Kidney epithelial cell (primary cell): ENCODE measurements around the gene ST6GAL1. TPM values are rescaled to one million over a fixed set of nuclear protein-coding genes. Genes with fewer than 3 reads are reported as not detected.
"Not testable (repeated sequence)": the region's sequence is repeated elsewhere in the genome, so short reads cannot be mapped to it uniquely, and the experiment has no call there.

Experiments used
- DNase-seq: peaks from one replicate; pipeline ENCODE4 v3.0.0-alpha.2; 2010; ENCODE audit warnings: low read depth
- H3K27me3 ChIP-seq: 2 replicates; pipeline ENCODE4 v1.6.0; 2011; ENCODE audit warnings: low read length; ENCODE audit not compliant: control insufficient read depth, insufficient read depth
- H3K36me3 ChIP-seq: 2 replicates; pipeline ENCODE4 v1.5.1; 2011; ENCODE audit warnings: low read length; ENCODE audit not compliant: control insufficient read depth, insufficient read depth
- H3K4me3 ChIP-seq: 2 replicates; pipeline ENCODE4 v1.5.1; 2011; ENCODE audit warnings: low read depth, mild to moderate bottlenecking, control low read depth, low read length
- total RNA-seq: library from RNA; depleted of rRNA; stranded (reverse); fragments of >200 nt; gene quantifications from 2 replicates; pipeline ENCODE4 v1.2.3, GENCODE V29; 2015
- TF ChIP-seq, protein P1 (sequence below): IDR thresholded peaks from 2 replicates; pipeline ENCODE4 v1.5.1; 2011; ENCODE audit warnings: mild to moderate bottlenecking, moderate library complexity, low read length, control low read depth, inconsistent platforms; ENCODE audit not compliant: insufficient read depth, poor library complexity, severe bottlenecking

Gene ST6GAL1
- total RNA-seq, 1 donor from 2014 or later, result 44.7 TPM

- H3K4me3 ChIP-seq, result no peak overlapping the region
- no peaks in the 10 kb centered on the region for H3K27me3 ChIP-seq
- no peak for DNase-seq
- no peaks in the 10 kb centered on the region for H3K36me3 ChIP-seq
- TF ChIP-seq, protein P1, sequence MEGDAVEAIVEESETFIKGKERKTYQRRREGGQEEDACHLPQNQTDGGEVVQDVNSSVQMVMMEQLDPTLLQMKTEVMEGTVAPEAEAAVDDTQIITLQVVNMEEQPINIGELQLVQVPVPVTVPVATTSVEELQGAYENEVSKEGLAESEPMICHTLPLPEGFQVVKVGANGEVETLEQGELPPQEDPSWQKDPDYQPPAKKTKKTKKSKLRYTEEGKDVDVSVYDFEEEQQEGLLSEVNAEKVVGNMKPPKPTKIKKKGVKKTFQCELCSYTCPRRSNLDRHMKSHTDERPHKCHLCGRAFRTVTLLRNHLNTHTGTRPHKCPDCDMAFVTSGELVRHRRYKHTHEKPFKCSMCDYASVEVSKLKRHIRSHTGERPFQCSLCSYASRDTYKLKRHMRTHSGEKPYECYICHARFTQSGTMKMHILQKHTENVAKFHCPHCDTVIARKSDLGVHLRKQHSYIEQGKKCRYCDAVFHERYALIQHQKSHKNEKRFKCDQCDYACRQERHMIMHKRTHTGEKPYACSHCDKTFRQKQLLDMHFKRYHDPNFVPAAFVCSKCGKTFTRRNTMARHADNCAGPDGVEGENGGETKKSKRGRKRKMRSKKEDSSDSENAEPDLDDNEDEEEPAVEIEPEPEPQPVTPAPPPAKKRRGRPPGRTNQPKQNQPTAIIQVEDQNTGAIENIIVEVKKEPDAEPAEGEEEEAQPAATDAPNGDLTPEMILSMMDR, result no peak
Measured at GRCh38 chr3:186896006-186896405, 34.3 kb upstream of the ST6GAL1 start.

DNA sequence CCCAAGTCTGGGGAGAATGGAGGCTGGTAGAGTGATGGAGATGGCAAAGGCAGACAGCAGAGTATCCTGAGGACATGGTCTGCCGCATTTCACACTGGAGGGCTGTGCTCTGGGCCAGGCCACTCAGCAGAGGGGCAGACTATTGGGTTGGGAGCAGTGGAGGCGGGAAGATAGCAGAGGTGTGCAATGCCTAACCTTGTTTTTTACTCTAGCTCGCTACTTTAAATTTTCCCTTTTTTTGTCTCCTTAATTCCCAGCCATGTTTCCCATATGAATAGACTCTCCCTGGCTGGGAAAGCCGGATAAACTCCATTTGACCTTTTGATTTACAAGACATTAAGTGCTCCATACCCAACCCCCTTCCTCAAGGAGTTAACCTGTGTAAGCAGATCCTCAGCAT is 33.5 kb upstream of the ST6GAL1 start:
- no peaks in the 10 kb centered on the region for H3K27me3 ChIP-seq
- no peaks in the 10 kb centered on the region for H3K36me3 ChIP-seq
- H3K4me3 ChIP-seq, result no peak overlapping the region
- TF ChIP-seq, protein P1, result no peak
- no peak for DNase-seq

- no peak overlapping the region for H3K4me3 ChIP-seq
- no peaks in the 10 kb centered on the region for H3K27me3 ChIP-seq
- DNase-seq, result no peak
- H3K36me3 ChIP-seq, result no peaks in the 10 kb centered on the region
- TF ChIP-seq, protein P1, result no peak
Measured at GRCh38 chr3:186901135-186901734, 29.1 kb upstream of the ST6GAL1 start.

- peak; percentile 58 for DNase-seq
- TF ChIP-seq, protein P1, result no peak
- no peaks in the 10 kb centered on the region for H3K36me3 ChIP-seq
- no peak overlapping the region for H3K4me3 ChIP-seq
- no peaks in the 10 kb centered on the region for H3K27me3 ChIP-seq
Measured at GRCh38 chr3:186902154-186902553, 28.2 kb upstream of the ST6GAL1 start.

GRCh38 chr3:186902713-186903112 is 27.6 kb upstream of the ST6GAL1 start:
- no peak for DNase-seq
- H3K36me3 ChIP-seq, result no peaks in the 10 kb centered on the region
- H3K27me3 ChIP-seq, result no peaks in the 10 kb centered on the region
- H3K4me3 ChIP-seq, result no peak overlapping the region
- TF ChIP-seq, protein P1, result no peak

- not testable (repeated sequence) for DNase-seq, H3K36me3 ChIP-seq, H3K27me3 ChIP-seq, H3K4me3 ChIP-seq
Measured at GRCh38 chr3:186903676-186904075, 26.6 kb upstream of the ST6GAL1 start.

DNA sequence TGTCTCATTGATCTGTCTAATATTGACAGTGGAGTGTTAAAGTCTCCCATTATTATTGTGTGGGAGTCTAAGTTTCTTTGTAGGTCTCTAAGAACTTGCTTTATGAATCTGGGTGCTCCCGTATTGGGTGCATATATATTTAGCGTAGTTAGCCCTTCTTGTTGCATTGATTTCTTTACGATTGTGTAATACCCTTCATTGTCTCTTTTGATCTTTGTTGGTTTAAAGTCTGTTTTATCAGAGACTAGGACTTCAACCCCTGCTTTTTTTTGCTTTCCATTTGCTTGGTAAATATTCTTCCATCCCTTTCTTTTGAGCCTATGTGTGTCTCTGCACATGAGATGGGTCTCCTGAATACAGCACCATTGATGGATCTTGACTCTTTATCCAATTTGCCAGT is 23.3 kb upstream of the ST6GAL1 start:
- not testable (repeated sequence) for H3K4me3 ChIP-seq, DNase-seq, H3K36me3 ChIP-seq, H3K27me3 ChIP-seq
